NOMO-1 (cell line): Measurements from ENCODE around the gene EXT2.

Experiments
- DNase-seq, 2 experiments: peaks; one replicate each; lab custom pipeline; 2025; ENCODE audit not compliant: unreplicated experiment in 2 of 2; lab: John Stamatoyannopoulos, UW

The EXT2 gene

GRCh38 chr11:44228379-44228778, 132.9 kb downstream of the EXT2 start:
- DNase-seq = no peak

- no peak for DNase-seq
Measured at GRCh38 chr11:44229098-44229497, 133.6 kb downstream of the EXT2 start.

- no peak for DNase-seq
Measured at GRCh38 chr11:44229624-44230023, 134.1 kb downstream of the EXT2 start.

GRCh38 chr11:44235765-44236201, 140.3 kb downstream of the EXT2 start:
- DNase-seq = no peak

- no peak for DNase-seq
Measured at GRCh38 chr11:44236296-44236695, 140.8 kb downstream of the EXT2 start.

GRCh38 chr11:44237156-44237555, 141.7 kb downstream of the EXT2 start:
- no peak for DNase-seq

- DNase-seq = no peak
Measured at GRCh38 chr11:44241851-44242250, 146.4 kb downstream of the EXT2 start.

- no peak for DNase-seq
Measured at GRCh38 chr11:44243086-44243485, 147.6 kb downstream of the EXT2 start.

GRCh38 chr11:44243595-44244343, 148.3 kb downstream of the EXT2 start:
- DNase-seq = no peak

GRCh38 chr11:44244639-44245310, 149.3 kb downstream of the EXT2 start:
- no peak for DNase-seq

- DNase-seq = no peak
Measured at GRCh38 chr11:44246726-44247125, 151.2 kb downstream of the EXT2 start.

GRCh38 chr11:44247508-44247907, 152.0 kb downstream of the EXT2 start:
- DNase-seq = no peak

GRCh38 chr11:44248109-44248508, 152.6 kb downstream of the EXT2 start:
- no peak for DNase-seq

- DNase-seq = no peak
Measured at GRCh38 chr11:44250421-44250820, 154.9 kb downstream of the EXT2 start.

- no peak for DNase-seq
Measured at GRCh38 chr11:44252999-44253602, 157.6 kb downstream of the EXT2 start.

GRCh38 chr11:44255406-44256071, 160.1 kb downstream of the EXT2 start:
- no peak for DNase-seq

GRCh38 chr11:44256673-44257291, 161.3 kb downstream of the EXT2 start:
- no peak for DNase-seq

- no peak for DNase-seq
Measured at GRCh38 chr11:44257338-44258189, 162.1 kb downstream of the EXT2 start.

- no peak for DNase-seq
Measured at GRCh38 chr11:44258190-44258489, 162.7 kb downstream of the EXT2 start.

- DNase-seq = no peak
Measured at GRCh38 chr11:44258839-44259420, 163.5 kb downstream of the EXT2 start.
